AML-193 (cell line): Measurements from ENCODE around the gene AAGAB.

Experiments used
- DNase-seq, 2 experiments: peaks; one replicate each; lab custom pipeline; 2025; lab: John Stamatoyannopoulos, UW

AAGAB gene

DNA sequence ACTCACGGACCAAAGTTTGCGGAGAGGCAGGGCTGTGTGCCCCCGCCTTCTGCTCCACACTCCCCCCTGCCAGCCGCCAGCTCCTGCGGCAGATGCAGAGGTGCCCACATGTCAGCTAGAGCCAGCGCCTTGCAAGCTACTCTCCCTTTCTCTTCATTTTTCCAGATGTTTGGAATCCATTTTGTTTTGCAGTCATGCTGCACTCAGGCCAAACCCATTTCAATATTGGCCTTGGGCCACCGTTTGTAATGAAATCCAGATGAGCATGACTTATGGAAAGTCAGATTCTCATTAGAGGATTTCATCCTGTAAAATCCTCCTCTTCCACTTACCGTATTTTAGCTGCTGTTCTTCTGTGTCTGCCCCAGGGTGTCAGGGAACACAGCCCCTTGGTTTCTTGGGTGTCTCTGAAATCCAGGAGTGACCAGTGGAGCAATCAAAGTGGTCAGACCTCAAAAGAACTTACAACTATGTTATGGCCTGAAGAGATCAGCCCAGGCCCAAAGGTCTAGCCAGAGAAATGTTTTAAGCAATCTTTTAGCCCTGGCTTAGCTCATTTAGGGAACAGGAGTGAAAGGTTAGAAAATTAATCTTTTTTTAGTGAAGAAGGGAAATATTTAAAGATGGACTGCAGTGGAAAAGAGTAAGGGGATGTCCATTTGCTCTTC is 65.8 kb downstream of the AAGAB start:
- DNase-seq = no peak

DNA sequence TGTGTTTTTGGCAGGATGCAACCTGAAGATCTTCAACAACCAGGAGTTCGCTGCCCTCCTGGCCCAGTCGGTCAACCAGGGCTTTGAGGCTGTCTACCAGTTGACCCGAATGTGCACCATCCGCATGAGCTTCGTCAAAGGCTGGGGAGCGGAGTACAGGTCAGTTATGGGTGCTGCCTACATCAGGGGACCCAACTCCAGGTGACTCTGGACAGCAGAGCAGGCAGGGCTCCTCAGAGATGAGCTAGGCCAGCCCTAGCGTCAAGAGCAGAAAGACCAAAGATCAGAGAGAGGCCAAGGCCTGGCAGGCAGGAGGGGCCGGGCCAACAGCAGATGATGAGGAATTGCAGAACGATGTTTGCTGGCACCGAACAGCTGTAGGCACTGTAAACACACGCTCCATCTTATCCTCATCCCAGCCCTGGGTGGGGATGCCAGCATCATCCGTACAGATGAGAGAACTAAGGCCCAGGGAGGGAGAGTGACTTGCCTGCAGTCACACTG is 67.1 kb downstream of the AAGAB start:
- DNase-seq = no peak

GRCh38 chr15:67186688-67187087 is 67.8 kb downstream of the AAGAB start:
- no peak for DNase-seq

GRCh38 chr15:67186226-67186649 is 68.2 kb downstream of the AAGAB start:
- DNase-seq = no peak

- no peak for DNase-seq
Measured at GRCh38 chr15:67185621-67186225, 68.7 kb downstream of the AAGAB start.

DNA sequence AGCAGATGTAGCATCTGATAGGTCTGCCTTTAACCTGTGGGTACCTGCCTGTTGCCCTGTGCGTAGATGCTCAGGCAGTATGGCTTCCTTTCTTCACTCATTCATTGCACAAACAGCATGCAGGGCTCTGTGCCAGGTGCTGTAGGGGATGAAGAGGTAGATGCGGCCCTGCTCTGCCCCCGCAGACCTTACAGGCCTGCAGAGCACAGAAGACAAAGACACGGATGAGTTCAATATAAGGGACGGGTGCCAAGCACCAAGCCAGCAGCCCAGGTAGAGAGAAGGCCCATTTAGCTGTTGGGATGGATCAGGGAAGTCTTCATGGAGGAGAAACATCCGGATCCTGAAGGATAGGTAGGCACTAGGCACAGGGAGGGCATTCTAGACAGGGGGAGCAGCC is 69.4 kb downstream of the AAGAB start:
- no peak for DNase-seq

DNA sequence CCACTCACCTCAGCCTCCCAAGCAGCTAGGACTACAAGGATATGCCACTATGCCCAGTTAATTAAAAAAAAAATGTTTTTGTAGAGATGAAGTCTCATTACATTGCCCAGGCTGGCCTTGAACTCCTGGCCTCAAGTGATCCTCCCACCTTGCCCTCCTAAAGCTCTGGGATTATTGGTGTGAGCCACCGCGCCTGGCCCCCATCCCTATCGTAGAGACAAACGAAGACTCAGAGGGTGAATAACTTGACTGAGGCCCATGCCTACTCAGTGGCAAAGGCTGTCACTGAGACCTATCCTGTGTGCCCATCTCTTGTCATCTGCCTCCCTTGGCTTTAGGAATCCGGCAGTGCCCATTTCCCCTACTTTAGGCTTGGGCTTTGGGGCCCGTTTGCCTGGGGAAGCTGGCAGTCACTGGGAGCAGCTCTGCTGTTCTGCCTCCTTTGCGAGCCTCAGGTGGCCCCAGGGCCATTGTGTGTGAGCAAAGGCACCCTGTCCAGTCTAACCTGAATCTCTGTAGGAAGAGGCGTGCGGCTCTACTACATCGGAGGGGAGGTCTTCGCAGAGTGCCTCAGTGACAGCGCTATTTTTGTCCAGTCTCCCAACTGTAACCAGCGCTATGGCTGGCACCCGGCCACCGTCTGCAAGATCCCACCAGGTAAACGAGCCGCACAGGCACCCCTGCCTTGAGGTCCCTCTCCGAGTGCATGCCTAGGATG is 70.1 kb downstream of the AAGAB start:
- DNase-seq = no peak

- DNase-seq = no peak
Measured at GRCh38 chr15:67183443-67184169, 70.9 kb downstream of the AAGAB start.

GRCh38 chr15:67181221-67181639 is 73.2 kb downstream of the AAGAB start:
- no peak for DNase-seq

DNA sequence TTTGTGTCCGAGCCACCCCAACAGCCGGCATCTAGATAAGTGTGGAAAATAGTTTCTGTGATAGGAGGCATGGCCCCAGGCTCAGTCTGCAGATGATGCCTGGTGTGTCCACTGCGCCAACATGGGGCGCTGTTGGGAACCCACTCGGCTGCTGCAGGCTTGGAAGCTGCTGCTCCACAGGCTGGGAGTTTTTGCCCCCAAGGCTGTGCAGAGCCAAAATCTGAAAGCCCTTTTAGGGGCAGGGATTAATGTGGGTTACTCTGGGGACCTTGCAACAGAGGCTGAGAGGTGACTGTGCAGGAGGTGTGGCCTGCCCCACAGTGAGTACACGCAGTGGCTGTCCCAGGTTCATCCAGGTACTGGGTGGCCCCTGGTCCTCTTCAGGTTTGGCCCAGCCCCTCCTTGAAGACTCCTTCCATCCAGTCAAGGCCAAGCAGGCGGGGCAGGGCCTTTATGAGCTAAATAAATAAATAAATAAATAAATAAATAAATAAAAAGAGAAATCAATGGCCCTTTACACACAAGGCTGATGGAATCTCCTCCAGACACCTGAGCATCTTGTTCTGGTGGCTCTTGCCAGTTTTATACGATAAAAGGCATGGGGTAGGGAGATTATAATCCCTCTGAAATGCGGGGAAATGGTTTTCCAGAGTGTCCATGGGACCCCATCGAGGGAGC is 73.8 kb downstream of the AAGAB start:
- DNase-seq = no peak

GRCh38 chr15:67180035-67180434 is 74.4 kb downstream of the AAGAB start:
- no peak for DNase-seq

GRCh38 chr15:67179411-67179995 is 75.0 kb downstream of the AAGAB start:
- DNase-seq = no peak

DNA sequence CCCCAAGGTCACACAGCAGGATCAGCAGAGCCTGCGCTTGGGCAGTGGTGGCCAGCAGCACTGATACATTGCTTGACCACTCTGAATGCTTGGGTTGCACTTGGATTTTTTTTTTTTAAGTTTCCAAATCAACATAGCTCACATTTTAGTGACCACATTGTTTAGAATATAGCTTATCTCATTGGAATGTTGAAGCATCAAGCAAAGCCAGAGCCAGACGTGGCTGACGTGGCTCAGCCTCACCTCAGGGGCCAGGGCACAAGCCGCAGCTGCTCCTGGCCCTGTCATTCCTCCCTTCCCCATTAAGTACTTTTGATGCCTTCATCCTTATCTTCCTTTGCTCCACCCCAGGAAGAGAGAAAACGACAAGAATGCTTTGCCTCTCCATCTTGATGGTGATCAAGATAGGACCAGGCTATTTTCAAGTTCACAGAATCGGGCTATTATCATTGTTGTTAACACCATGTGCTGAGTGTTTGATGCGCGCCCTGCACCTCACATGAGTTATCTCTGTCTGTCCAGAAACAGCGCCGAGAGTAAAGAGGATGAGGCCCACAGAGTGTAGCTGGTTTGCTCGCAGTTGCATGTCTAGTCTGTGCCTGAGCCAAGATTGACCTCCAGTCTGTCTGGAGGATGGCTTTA is 75.8 kb downstream of the AAGAB start:
- DNase-seq = no peak

- peak; percentile 21 to 36 for DNase-seq
Measured at GRCh38 chr15:67177752-67178151, 76.7 kb downstream of the AAGAB start.

DNA sequence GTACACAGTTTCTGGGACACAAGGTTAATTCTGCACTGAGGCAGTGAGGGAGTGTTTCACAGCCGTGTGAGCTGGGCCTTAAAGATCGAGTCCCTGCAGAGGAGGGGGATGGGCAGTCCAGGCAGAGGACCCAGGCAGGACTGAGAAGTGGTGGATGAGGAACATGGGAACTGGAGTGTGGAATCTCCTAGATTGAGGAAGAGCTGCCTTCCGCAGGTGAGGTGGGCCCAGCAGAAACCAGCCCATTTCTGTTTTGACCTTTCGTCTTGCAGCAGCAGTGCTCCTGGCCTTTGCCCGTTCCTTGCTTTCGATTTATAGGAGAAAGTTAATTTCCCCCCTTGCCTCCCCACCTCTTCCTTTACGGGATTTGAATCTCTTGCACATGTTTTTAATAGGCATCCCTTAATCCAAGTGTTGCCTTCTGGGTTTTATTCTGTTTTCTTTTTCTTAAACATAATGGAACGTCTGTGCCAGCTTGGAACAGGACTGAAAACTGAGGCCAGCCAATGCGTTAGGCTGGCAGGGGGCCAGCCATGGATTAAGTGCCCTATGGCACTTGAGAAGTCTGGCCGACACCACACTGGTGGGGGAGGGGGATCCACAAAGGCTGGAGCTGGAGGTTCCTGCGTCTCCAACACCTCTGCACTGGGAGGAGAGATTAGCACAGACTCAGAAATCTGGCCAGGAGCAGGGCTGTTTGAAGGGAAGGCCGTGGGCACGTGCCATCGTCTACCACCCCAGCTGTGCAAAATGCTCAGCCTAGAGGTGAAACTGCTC is 78.1 kb downstream of the AAGAB start:
- no peak for DNase-seq

GRCh38 chr15:67175643-67176071 is 78.8 kb downstream of the AAGAB start:
- DNase-seq = peak; percentile 86 to 92

DNA sequence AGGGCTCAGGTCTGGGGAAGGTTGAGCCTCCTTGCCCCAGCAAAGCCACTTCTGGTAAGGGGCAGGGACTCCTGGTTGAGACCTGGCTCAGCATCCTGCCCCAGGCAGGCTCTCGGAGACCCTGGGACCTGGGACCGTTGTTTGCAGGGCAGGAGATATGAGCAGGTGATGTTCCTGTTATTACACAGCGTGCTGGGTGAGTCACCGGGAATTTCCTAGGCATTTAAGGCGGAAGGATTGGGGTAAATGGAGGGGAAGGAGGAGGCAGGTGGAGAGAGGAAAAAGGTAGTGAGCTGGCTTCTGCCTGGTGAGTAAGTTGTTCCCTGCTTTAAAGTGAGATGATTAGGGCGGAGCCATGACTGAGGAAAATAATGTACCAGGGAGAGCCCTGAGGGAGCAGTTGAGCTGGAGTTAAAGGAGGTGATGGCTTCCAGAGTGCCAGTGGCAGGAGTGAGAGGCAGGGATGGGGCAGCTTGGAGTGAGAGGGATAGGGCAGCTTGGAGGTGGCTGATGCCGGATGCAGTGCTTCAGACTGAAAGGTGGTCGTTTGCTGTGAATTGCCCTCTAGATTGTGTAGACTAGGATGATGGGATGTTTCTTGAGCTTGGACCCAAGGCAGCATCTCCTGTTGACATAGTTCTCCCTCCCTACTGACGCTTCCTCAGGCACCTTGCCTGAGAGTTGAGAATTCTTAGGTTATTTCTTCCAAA is 79.4 kb downstream of the AAGAB start:
- no peak for DNase-seq

GRCh38 chr15:67174446-67174845 is 80.0 kb downstream of the AAGAB start:
- DNase-seq = no peak

DNA sequence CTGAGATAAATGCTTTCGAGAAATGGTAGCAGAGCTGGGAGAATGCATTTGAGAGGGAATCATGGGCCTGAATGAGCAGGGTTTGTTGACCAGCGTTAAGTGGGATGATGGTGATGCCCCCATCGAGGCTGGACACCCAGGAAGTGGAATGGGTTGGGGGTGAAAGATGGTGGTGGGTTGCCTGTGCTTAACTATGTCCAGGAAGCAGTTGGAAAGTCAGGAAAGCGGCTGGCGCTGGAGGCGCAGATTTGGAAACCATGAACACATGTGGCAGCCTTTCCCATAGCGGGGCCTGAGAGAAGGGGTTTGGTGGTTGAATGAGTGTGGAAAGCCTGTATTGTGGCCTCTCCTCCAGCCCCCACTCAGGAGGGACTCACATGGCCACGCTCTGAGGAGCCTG is 80.7 kb downstream of the AAGAB start:
- no peak for DNase-seq
